HepG2 (cell line): ENCODE measurements around the gene CDK10. TPM values are rescaled to one million over a fixed set of nuclear protein-coding genes. Genes with fewer than 3 reads are reported as not detected.

Experiments used
- BHLHE40 ChIP-seq: IDR thresholded peaks from 2 replicates; pipeline ENCODE4 v1.6.1; 2011; ENCODE audit warnings: low read length, improper control_type of control experiment
- HIVEP1 ChIP-seq: sonication (generic); formaldehyde crosslinking; IDR thresholded peaks from 2 replicates; pipeline ENCODE4 v1.4.0; 2020; ENCODE audit warnings: mild to moderate bottlenecking, missing genetic modification reagents
- MAF1 ChIP-seq: sonication (generic); formaldehyde crosslinking; IDR thresholded peaks from 2 replicates; pipeline ENCODE4 v1.5.0; 2020; ENCODE audit warnings: missing genetic modification reagents, borderline replicate concordance
- NFAT5 ChIP-seq: sonication (generic); formaldehyde crosslinking; IDR thresholded peaks from 2 replicates; pipeline ENCODE4 v1.4.0; 2020; ENCODE audit warnings: missing genetic modification reagents
- SMAD9 ChIP-seq: sonication (generic); formaldehyde crosslinking; IDR thresholded peaks from 2 replicates; pipeline ENCODE4 v1.5.1; 2020; ENCODE audit warnings: mild to moderate bottlenecking, missing genetic modification reagents
- ZNF276 ChIP-seq: sonication (generic); formaldehyde crosslinking; IDR thresholded peaks from 2 replicates; pipeline ENCODE4 v1.4.0; 2020; ENCODE audit warnings: mild to moderate bottlenecking, low read depth, missing genetic modification reagents
- ZNF569 ChIP-seq: sonication (generic); formaldehyde crosslinking; IDR thresholded peaks from 2 replicates; pipeline ENCODE4 v1.5.0; 2020; ENCODE audit warnings: mild to moderate bottlenecking, missing genetic modification reagents, moderate library complexity, borderline replicate concordance
- ZNF577 ChIP-seq: sonication (generic); formaldehyde crosslinking; IDR thresholded peaks from 2 replicates; pipeline ENCODE4 v1.4.0; 2020; ENCODE audit warnings: mild to moderate bottlenecking, low read depth, missing genetic modification reagents, borderline replicate concordance
- ZNF672 ChIP-seq: sonication (generic); formaldehyde crosslinking; IDR thresholded peaks from 2 replicates; pipeline ENCODE4 v1.8.1; 2022; ENCODE audit warnings: missing genetic modification reagents
- polyA plus RNA-seq, 8 experiments: library from polyadenylated mRNA; depleted of rRNA in 3 of 8; stranded (reverse) in 7 of 8; unstranded in 1 of 8; fragments of >200 nt; fragmentation: Illumina TruSeq in 4 of 8; extraction: Trizol in 4 of 8; gene quantifications; 2 replicates each; pipeline versions ENCODE4 v1.2.1 to v1.2.3, GENCODE V29; 2011 to 2016; ENCODE audit warnings: low read depth in 4 of 8, missing spikeins in 1 of 8, mixed read lengths in 1 of 8; ENCODE audit not compliant: insufficient read depth in 1 of 8
- total RNA-seq, 5 experiments: library from RNA; depleted of rRNA; stranded (reverse); fragments of >200 nt; fragmentation: Illumina TruSeq; extraction: Trizol; gene quantifications; 2 replicates each; pipeline ENCODE4 v1.2.3, GENCODE V29; 2016; ENCODE audit warnings: low read depth in 1 of 5
- TF ChIP-seq, protein P1 (sequence below): sonication (generic); formaldehyde crosslinking; IDR thresholded peaks from 2 replicates; pipeline ENCODE4 v1.4.0; 2020; ENCODE audit warnings: low read depth, mild to moderate bottlenecking, missing genetic modification reagents
- TF ChIP-seq, protein P2 (sequence below): sonication (generic); formaldehyde crosslinking; IDR thresholded peaks from 2 replicates; pipeline ENCODE4 v1.4.0; 2020; ENCODE audit warnings: missing genetic modification reagents
- TF ChIP-seq, protein P3 (sequence below): sonication (generic); formaldehyde crosslinking; IDR thresholded peaks from 2 replicates; pipeline ENCODE4 v1.4.0; 2020; ENCODE audit warnings: mild to moderate bottlenecking, missing genetic modification reagents, borderline replicate concordance

The CDK10 gene
- total and polyA plus RNA-seq, 2 of the 13 experiments (the other 11 are each of a cell fraction or from before 2014, with no cell fraction given), result 2.5 to 3.9 TPM

DNA sequence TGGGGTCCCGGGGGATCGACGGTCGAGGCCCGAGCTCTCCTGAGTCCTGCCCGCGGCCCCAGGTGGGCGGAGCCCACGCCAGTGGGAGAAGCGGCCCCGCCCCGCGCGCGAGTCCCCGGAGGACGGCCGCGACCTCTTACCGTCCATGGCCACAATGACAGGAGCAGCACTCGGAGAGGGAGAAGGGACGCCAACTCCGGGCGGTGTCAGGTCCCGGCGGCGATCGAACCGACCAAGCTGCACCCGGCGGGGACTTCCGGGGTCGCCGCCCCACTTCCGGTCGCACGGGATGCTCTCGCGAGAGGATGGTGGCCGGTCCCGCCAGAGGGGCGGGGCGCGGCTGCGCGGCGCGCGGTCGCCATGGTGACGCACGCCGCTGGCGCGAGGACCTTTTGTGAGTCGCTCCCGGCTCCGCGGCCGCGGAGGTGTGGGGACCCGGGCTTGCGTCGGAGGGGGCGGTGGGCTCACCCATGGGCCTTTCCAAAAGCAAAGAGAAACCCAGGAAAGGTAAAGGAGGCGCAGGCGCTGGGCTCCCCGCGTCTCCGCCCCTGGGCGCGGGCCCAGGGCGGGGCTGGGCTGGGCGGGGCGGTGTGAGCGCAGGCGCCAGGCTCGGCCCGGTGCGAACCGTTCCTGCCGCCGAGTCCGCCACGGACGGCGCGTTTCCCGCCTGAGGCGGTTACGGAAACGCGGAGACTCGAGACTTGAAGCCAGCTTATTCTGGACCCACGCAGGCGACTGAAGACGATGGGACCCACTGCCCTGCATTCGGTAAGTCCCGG, 28.9 kb upstream of the CDK10 start, which contains the start of the genes CHMP1A and SPATA33 (continued):
- TF ChIP-seq NFAT5 (CRISPR knock-in tag) (peak; percentile 45; the same call in 1 of the 2 replicates), HIVEP1 (CRISPR knock-in tag) (peak; percentile 66; the same call in 1 of the 2 replicates), ZNF569 (CRISPR knock-in tag) (no peak), BHLHE40 (no peak), MAF1 (CRISPR knock-in tag) (no peak), ZNF577 (CRISPR knock-in tag) (no peak), SMAD9 (CRISPR knock-in tag) (0 out of 2 replicates have a peak, but pooled peaks have one; percentile 55), ZNF276 (CRISPR knock-in tag) (peak; percentile 9; the same call in 1 of the 2 replicates), ZNF672 (CRISPR knock-in tag) (no peak)
- TF ChIP-seq, protein P1, sequence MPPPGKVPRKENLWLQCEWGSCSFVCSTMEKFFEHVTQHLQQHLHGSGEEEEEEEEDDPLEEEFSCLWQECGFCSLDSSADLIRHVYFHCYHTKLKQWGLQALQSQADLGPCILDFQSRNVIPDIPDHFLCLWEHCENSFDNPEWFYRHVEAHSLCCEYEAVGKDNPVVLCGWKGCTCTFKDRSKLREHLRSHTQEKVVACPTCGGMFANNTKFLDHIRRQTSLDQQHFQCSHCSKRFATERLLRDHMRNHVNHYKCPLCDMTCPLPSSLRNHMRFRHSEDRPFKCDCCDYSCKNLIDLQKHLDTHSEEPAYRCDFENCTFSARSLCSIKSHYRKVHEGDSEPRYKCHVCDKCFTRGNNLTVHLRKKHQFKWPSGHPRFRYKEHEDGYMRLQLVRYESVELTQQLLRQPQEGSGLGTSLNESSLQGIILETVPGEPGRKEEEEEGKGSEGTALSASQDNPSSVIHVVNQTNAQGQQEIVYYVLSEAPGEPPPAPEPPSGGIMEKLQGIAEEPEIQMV (CRISPR knock-in tag), result peak; percentile 60
- TF ChIP-seq, protein P2, sequence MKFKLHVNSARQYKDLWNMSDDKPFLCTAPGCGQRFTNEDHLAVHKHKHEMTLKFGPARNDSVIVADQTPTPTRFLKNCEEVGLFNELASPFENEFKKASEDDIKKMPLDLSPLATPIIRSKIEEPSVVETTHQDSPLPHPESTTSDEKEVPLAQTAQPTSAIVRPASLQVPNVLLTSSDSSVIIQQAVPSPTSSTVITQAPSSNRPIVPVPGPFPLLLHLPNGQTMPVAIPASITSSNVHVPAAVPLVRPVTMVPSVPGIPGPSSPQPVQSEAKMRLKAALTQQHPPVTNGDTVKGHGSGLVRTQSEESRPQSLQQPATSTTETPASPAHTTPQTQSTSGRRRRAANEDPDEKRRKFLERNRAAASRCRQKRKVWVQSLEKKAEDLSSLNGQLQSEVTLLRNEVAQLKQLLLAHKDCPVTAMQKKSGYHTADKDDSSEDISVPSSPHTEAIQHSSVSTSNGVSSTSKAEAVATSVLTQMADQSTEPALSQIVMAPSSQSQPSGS (CRISPR knock-in tag), result peak; percentile 31; the same call in 1 of the 2 replicates
- TF ChIP-seq, protein P3, sequence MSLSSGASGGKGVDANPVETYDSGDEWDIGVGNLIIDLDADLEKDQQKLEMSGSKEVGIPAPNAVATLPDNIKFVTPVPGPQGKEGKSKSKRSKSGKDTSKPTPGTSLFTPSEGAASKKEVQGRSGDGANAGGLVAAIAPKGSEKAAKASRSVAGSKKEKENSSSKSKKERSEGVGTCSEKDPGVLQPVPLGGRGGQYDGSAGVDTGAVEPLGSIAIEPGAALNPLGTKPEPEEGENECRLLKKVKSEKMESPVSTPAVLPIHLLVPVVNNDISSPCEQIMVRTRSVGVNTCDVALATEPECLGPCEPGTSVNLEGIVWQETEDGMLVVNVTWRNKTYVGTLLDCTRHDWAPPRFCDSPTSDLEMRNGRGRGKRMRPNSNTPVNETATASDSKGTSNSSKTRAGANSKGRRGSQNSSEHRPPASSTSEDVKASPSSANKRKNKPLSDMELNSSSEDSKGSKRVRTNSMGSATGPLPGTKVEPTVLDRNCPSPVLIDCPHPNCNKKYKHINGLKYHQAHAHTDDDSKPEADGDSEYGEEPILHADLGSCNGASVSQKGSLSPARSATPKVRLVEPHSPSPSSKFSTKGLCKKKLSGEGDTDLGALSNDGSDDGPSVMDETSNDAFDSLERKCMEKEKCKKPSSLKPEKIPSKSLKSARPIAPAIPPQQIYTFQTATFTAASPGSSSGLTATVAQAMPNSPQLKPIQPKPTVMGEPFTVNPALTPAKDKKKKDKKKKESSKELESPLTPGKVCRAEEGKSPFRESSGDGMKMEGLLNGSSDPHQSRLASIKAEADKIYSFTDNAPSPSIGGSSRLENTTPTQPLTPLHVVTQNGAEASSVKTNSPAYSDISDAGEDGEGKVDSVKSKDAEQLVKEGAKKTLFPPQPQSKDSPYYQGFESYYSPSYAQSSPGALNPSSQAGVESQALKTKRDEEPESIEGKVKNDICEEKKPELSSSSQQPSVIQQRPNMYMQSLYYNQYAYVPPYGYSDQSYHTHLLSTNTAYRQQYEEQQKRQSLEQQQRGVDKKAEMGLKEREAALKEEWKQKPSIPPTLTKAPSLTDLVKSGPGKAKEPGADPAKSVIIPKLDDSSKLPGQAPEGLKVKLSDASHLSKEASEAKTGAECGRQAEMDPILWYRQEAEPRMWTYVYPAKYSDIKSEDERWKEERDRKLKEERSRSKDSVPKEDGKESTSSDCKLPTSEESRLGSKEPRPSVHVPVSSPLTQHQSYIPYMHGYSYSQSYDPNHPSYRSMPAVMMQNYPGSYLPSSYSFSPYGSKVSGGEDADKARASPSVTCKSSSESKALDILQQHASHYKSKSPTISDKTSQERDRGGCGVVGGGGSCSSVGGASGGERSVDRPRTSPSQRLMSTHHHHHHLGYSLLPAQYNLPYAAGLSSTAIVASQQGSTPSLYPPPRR, result peak; percentile 50; the same call in 1 of the 2 replicates
